SK-N-SH (cell line): ENCODE data around the gene ORC4. TPM values are rescaled to one million over a fixed set of nuclear protein-coding genes. Genes with fewer than 3 reads are reported as not detected.

Experiments used
- CTCF ChIA-PET: fragments of 300-600, 350-600 bp; formaldehyde crosslinking; extraction: SDS; loops from one replicate; lab custom pipeline; 2021; lab: Yijun Ruan, JAX
- POLR2A ChIA-PET: fragments of 350-600 bp; sonication (Branson Sonifier 250); formaldehyde crosslinking; extraction: SDS; loops from one replicate; lab custom pipeline; 2020; ENCODE audit warnings: antibody characterized with exemption, inconsistent platforms; lab: Yijun Ruan, JAX
- DNase-seq: peaks from one replicate; pipeline ENCODE4 v3.0.0; 2012
- H2AFZ ChIP-seq: fragments of 200-600 bp; sonication (generic); 2 replicates; pipeline ENCODE4 v1.8.1; 2016; ENCODE audit warnings: antibody characterized with exemption, mild to moderate bottlenecking, low read depth
- H3F3A ChIP-seq: fragments of 200-600 bp; sonication (generic); replicated peaks from 2 replicates; pipeline ENCODE3; 2016; ENCODE audit warnings: antibody characterized with exemption, mild to moderate bottlenecking; ENCODE audit not compliant: insufficient read depth
- H3K27ac ChIP-seq, 2 experiments: fragments of 200-500 bp in 1 of 2; fragments of 200-600 bp in 1 of 2; sonication (Bioruptor generic) in 1 of 2; sonication (generic), shearing (Covaris generic) in 1 of 2; 2 replicates each; pipeline versions ENCODE4 v1.5.1 to v1.6.1; 2014 to 2016; ENCODE audit warnings: low read depth in 2 of 2, inconsistent platforms in 1 of 2, low read length in 1 of 2, mild to moderate bottlenecking in 1 of 2, mixed read lengths in 1 of 2
- H3K27me3 ChIP-seq: fragments of 200-600 bp; sonication (generic), shearing (Covaris generic); 2 replicates; pipeline ENCODE4 v1.6.1; 2016; ENCODE audit warnings: mixed run types; ENCODE audit not compliant: insufficient read depth
- H3K36me3 ChIP-seq, 2 experiments: fragments of 200-500 bp in 1 of 2; fragments of 200-600 bp in 1 of 2; sonication (Bioruptor generic) in 1 of 2; sonication (generic) in 1 of 2; replicated peaks in 1 of 2; 2 replicates each; pipeline versions ENCODE3 to v1.5.1; 2014 to 2016; ENCODE audit warnings: low read length in 1 of 2, mild to moderate bottlenecking in 1 of 2; ENCODE audit not compliant: insufficient read depth in 2 of 2, control insufficient read depth in 1 of 2
- H3K4me1 ChIP-seq, 2 experiments: fragments of 200-500 bp in 1 of 2; fragments of 200-600 bp in 1 of 2; sonication (Bioruptor generic) in 1 of 2; sonication (generic), shearing (Covaris generic) in 1 of 2; 2 replicates each; pipeline versions ENCODE4 v1.5.1 to v1.6.1; 2014 to 2016; ENCODE audit warnings: low read depth in 1 of 2, low read length in 1 of 2, mixed run types in 1 of 2; ENCODE audit not compliant: insufficient read depth in 2 of 2, control insufficient read depth in 1 of 2
- H3K4me2 ChIP-seq: fragments of 200-600 bp; sonication (generic), shearing (Covaris generic); 2 replicates; pipeline ENCODE4 v1.6.1; 2017; ENCODE audit warnings: mixed run types
- H3K4me3 ChIP-seq, 2 experiments: fragments of 200-500 bp in 1 of 2; fragments of 200-600 bp in 1 of 2; sonication (Bioruptor generic) in 1 of 2; sonication (generic), shearing (Covaris generic) in 1 of 2; 2 replicates each; pipeline versions ENCODE4 v1.5.1 to v1.8.1; 2014 to 2016; ENCODE audit warnings: low read depth in 2 of 2, inconsistent platforms in 1 of 2, low read length in 1 of 2, mild to moderate bottlenecking in 1 of 2, mixed read lengths in 1 of 2, moderate library complexity in 1 of 2
- H3K79me2 ChIP-seq: fragments of 200-600 bp; sonication (generic); 2 replicates; pipeline ENCODE4 v1.8.1; 2017; ENCODE audit warnings: mild to moderate bottlenecking; ENCODE audit not compliant: insufficient read depth
- H3K9ac ChIP-seq: fragments of 200-600 bp; sonication (generic); 2 replicates; pipeline ENCODE4 v1.6.1; 2017; ENCODE audit warnings: mixed run types
- H3K9me2 ChIP-seq: fragments of 200-600 bp; sonication (generic); 2 replicates; pipeline ENCODE4 v1.6.1; 2017; ENCODE audit warnings: mixed run types
- H3K9me3 ChIP-seq: fragments of 200-600 bp; sonication (generic); 2 replicates; pipeline ENCODE4 v1.6.1; 2017; ENCODE audit warnings: mixed run types, mild to moderate bottlenecking, moderate library complexity
- H4K20me1 ChIP-seq: fragments of 200-600 bp; sonication (generic); 2 replicates; pipeline ENCODE4 v1.6.1; 2017; ENCODE audit warnings: mild to moderate bottlenecking, mixed run types; ENCODE audit not compliant: insufficient read depth
- CHD2 ChIP-seq: fragments of 150-350 bp; IDR thresholded peaks from 2 replicates; pipeline ENCODE4 v1.6.1; 2018; ENCODE audit warnings: low read length; ENCODE audit not compliant: partially characterized antibody
- ELF1 ChIP-seq: IDR thresholded peaks from 2 replicates; pipeline ENCODE4 v1.4.0; 2012
- EP300 ChIP-seq, 2 experiments: IDR thresholded peaks; 2 replicates each; pipeline versions ENCODE4 v1.4.0 to v1.6.1; 2012; ENCODE audit warnings: borderline replicate concordance in 1 of 2, low read depth in 1 of 2, low read length in 1 of 2
- EZH2phosphoT487 ChIP-seq: fragments of 200-600 bp; sonication (generic); IDR thresholded peaks from 2 replicates; pipeline ENCODE4 v1.6.1; 2017; ENCODE audit warnings: low read depth, mixed run types, mild to moderate bottlenecking, antibody characterized with exemption, moderate library complexity, borderline replicate concordance
- FOXJ3 ChIP-seq: sonication (generic); formaldehyde crosslinking; IDR thresholded peaks from 2 replicates; pipeline ENCODE4 v1.5.1; 2020; ENCODE audit warnings: mild to moderate bottlenecking, missing genetic modification reagents
- FOXM1 ChIP-seq: IDR thresholded peaks from 2 replicates; pipeline ENCODE4 v1.4.0; 2012; ENCODE audit warnings: low read depth, mild to moderate bottlenecking
- GABPA ChIP-seq: IDR thresholded peaks from 2 replicates; pipeline ENCODE4 v1.4.0; 2012; ENCODE audit warnings: low read depth, mild to moderate bottlenecking
- MEF2A ChIP-seq: IDR thresholded peaks from 2 replicates; pipeline ENCODE4 v1.4.0; 2012; ENCODE audit warnings: low read depth, borderline replicate concordance
- MXI1 ChIP-seq: IDR thresholded peaks from 2 replicates; pipeline ENCODE4 v1.6.1; 2012; ENCODE audit warnings: mild to moderate bottlenecking, low read depth, low read length, improper control_type of control experiment
- NRF1 ChIP-seq: IDR thresholded peaks from 2 replicates; pipeline ENCODE4 v1.6.1; 2012; ENCODE audit warnings: low read depth, mild to moderate bottlenecking, low read length
- POLR2AphosphoS5 ChIP-seq: IDR thresholded peaks from 2 replicates; pipeline ENCODE4 v1.6.1; 2012; ENCODE audit warnings: low read depth, low read length
- RAD21 ChIP-seq: IDR thresholded peaks from 2 replicates; pipeline ENCODE4 v1.6.1; 2012; ENCODE audit warnings: mild to moderate bottlenecking, low read length
- RCOR1 ChIP-seq: fragments of 150-350 bp; IDR thresholded peaks from 2 replicates; pipeline ENCODE4 v1.6.1; 2017; ENCODE audit warnings: antibody characterized with exemption, low read length
- SIN3A ChIP-seq: IDR thresholded peaks from 2 replicates; pipeline ENCODE4 v1.6.1; 2012; ENCODE audit warnings: low read depth, mild to moderate bottlenecking, low read length, moderate library complexity, borderline replicate concordance
- SMC3 ChIP-seq: IDR thresholded peaks from 2 replicates; pipeline ENCODE4 v1.6.1; 2012; ENCODE audit warnings: low read depth, low read length, improper control_type of control experiment
- TAF1 ChIP-seq: IDR thresholded peaks from 2 replicates; pipeline ENCODE4 v1.6.1; 2012; ENCODE audit warnings: low read depth, mild to moderate bottlenecking, low read length, moderate library complexity, borderline replicate concordance
- TCF12 ChIP-seq: IDR thresholded peaks from 2 replicates; pipeline ENCODE4 v1.4.0; 2012
- TEAD4 ChIP-seq: IDR thresholded peaks from 2 replicates; pipeline ENCODE4 v1.4.0; 2012; ENCODE audit warnings: mild to moderate bottlenecking, borderline replicate concordance; ENCODE audit not compliant: insufficient read depth
- YY1 ChIP-seq: IDR thresholded peaks from 2 replicates; pipeline ENCODE4 v1.4.0; 2012; ENCODE audit warnings: low read depth, mild to moderate bottlenecking
- WGBS: methylation state at CpG from one replicate; pipeline ENCODE4 v1.1.6; 2017; ENCODE audit warnings: low lambda C conversion rate; 5-methylcytosine and 5-hydroxymethylcytosine counted together
- polyA plus RNA-seq, 3 experiments: library from polyadenylated mRNA; depleted of rRNA; stranded (reverse); fragments of >200 nt; gene quantifications; 2 replicates each; pipeline ENCODE4 v1.2.3, GENCODE V29; 2012
- TF ChIP-seq, protein P1 (sequence below): IDR thresholded peaks from 2 replicates; pipeline ENCODE4; 2012
- TF ChIP-seq, protein P2 (sequence below): fragments of 150-350 bp; IDR thresholded peaks from 2 replicates; pipeline ENCODE4 v1.6.1; 2017; ENCODE audit warnings: antibody characterized with exemption, low read length, low read depth, borderline replicate concordance
- TF ChIP-seq, protein P3 (sequence below): fragments of 200-600 bp; sonication (generic); IDR thresholded peaks from 2 replicates; pipeline ENCODE4 v1.6.1; 2017; ENCODE audit warnings: antibody characterized with exemption, mild to moderate bottlenecking, moderate library complexity
- TF ChIP-seq, protein P4 (sequence below): fragments of 150-350 bp; IDR thresholded peaks from 2 replicates; pipeline ENCODE4 v1.6.1; 2016; ENCODE audit warnings: mild to moderate bottlenecking, low read depth, low read length
- TF ChIP-seq, protein P5 (sequence below): IDR thresholded peaks from 2 replicates; pipeline ENCODE4 v1.4.0; 2012; ENCODE audit warnings: low read depth
- TF ChIP-seq, protein P6 (sequence below): IDR thresholded peaks from 2 replicates; pipeline ENCODE4 v1.4.0; 2012; ENCODE audit warnings: low read depth, borderline replicate concordance

Gene ORC4
- polyA plus RNA-seq (2012; rRNA removed), result 15.2 and 22.0 TPM in 2 replicates
- polyA plus RNA-seq (2012; cell fraction: cytosol; rRNA removed), result 26.0 and 29.7 TPM in 2 replicates
- polyA plus RNA-seq (2012; cell fraction: nucleus; rRNA removed), result 7.9 and 19.1 TPM in 2 replicates

DNA sequence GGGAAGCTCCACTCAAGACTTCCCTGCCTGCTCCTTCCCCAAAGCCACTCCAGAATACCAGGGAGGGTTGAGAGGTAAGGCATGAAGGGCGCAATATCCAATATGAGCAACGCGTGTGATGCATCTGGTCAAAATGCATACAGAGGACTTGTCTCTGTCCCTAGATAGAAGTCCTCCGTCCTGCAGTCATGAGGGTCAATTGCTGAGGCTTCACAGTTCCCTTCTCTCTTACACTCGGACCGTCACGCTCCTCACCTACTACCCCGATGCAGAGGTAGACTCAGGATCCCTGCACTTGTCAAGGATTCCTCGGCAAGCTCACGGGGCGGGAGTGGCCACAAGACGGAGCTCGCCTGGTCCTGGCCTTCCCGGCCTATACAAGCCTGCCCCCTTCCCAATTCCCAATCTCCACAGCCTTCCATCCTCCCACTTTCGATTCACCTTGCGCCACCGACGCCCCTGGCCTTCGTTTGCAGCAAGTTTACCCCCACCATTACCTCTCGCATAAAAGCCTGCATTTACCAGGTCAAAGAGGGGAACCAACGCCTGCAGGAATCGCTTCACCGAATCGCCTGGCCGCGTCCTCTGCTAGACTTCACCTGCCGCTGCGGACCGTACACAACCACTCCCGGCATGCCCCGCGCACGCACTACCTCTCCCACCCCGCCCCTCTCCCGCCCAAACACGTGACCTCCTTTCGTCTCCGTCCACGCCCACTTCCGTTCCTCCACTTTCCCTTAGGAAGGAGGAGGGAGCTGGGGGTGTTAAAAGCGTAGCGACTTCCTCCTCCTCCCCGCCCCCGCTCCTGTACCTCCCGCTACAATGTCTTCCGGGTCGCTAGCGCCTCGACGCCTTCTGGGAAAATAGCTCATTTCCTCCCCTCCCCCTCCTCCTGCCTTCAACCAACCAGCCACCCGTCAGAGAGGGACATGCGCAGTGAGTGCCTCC is at the start of gene ORC4:
ORC4 (minus strand) TSS at position 627 of the 948 bp plus-strand sequence. CDS start 44,779 bp downstream, outside the sequence.
- H3K79me2 ChIP-seq, result peaks cover 92% of the 10 kb centered on the region
- peak within 1 kb of the TSS; percentile 83 for H2AFZ ChIP-seq
- peaks cover 6 to 14% of the 10 kb centered on the region in 2 experiments; a peak in 2 of 4 replicates for H3K4me1 ChIP-seq
- TF ChIP-seq, protein P1, sequence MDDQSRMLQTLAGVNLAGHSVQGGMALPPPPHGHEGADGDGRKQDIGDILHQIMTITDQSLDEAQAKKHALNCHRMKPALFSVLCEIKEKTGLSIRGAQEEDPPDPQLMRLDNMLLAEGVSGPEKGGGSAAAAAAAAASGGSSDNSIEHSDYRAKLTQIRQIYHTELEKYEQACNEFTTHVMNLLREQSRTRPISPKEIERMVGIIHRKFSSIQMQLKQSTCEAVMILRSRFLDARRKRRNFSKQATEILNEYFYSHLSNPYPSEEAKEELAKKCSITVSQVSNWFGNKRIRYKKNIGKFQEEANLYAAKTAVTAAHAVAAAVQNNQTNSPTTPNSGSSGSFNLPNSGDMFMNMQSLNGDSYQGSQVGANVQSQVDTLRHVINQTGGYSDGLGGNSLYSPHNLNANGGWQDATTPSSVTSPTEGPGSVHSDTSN, result peak; percentile 36
- TF ChIP-seq POLR2AphosphoS5 (peak; percentile 76), FOXM1 (no peak), YY1 (no peak), MXI1 (peak; percentile 82), MEF2A (no peak), SIN3A (peak; percentile 61; the same call in 1 of the 2 replicates), RCOR1 (no peak), GABPA (peak; percentile 93), NRF1 (peak; percentile 76), RAD21 (peak; percentile 49), TAF1 (peak; percentile 46; the same call in 1 of the 2 replicates), EP300 (IDR thresholded peaks at IDR 0.05; ENCODE audit: borderline replicate concordance in 1 of 2, low read depth in 1 of 2, low read length in 1 of 2) (peak in 1 of 2 experiments; percentile 50; a peak in 2 of 4 replicates), TEAD4 (no peak), FOXJ3 (CRISPR knock-in tag) (no peak), EZH2phosphoT487 (no peak), SMC3 (peak; percentile 49), CHD2 (peak; percentile 98), TCF12 (peak; percentile 62), ELF1 (peak; percentile 91)
- TF ChIP-seq, protein P2, sequence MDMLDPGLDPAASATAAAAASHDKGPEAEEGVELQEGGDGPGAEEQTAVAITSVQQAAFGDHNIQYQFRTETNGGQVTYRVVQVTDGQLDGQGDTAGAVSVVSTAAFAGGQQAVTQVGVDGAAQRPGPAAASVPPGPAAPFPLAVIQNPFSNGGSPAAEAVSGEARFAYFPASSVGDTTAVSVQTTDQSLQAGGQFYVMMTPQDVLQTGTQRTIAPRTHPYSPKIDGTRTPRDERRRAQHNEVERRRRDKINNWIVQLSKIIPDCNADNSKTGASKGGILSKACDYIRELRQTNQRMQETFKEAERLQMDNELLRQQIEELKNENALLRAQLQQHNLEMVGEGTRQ, result peak; percentile 64
- TF ChIP-seq, protein P3, sequence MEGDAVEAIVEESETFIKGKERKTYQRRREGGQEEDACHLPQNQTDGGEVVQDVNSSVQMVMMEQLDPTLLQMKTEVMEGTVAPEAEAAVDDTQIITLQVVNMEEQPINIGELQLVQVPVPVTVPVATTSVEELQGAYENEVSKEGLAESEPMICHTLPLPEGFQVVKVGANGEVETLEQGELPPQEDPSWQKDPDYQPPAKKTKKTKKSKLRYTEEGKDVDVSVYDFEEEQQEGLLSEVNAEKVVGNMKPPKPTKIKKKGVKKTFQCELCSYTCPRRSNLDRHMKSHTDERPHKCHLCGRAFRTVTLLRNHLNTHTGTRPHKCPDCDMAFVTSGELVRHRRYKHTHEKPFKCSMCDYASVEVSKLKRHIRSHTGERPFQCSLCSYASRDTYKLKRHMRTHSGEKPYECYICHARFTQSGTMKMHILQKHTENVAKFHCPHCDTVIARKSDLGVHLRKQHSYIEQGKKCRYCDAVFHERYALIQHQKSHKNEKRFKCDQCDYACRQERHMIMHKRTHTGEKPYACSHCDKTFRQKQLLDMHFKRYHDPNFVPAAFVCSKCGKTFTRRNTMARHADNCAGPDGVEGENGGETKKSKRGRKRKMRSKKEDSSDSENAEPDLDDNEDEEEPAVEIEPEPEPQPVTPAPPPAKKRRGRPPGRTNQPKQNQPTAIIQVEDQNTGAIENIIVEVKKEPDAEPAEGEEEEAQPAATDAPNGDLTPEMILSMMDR, result peak; percentile 60
- TF ChIP-seq, protein P4, sequence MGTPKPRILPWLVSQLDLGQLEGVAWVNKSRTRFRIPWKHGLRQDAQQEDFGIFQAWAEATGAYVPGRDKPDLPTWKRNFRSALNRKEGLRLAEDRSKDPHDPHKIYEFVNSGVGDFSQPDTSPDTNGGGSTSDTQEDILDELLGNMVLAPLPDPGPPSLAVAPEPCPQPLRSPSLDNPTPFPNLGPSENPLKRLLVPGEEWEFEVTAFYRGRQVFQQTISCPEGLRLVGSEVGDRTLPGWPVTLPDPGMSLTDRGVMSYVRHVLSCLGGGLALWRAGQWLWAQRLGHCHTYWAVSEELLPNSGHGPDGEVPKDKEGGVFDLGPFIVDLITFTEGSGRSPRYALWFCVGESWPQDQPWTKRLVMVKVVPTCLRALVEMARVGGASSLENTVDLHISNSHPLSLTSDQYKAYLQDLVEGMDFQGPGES, result no peak
- TF ChIP-seq, protein P5, sequence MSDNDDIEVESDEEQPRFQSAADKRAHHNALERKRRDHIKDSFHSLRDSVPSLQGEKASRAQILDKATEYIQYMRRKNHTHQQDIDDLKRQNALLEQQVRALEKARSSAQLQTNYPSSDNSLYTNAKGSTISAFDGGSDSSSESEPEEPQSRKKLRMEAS, result peak; percentile 66
- TF ChIP-seq, protein P6, sequence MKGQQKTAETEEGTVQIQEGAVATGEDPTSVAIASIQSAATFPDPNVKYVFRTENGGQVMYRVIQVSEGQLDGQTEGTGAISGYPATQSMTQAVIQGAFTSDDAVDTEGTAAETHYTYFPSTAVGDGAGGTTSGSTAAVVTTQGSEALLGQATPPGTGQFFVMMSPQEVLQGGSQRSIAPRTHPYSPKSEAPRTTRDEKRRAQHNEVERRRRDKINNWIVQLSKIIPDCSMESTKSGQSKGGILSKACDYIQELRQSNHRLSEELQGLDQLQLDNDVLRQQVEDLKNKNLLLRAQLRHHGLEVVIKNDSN, result peak; percentile 94
- 1% methylated on average over 48 of the region's 52 CpGs for WGBS
- H3K27ac ChIP-seq, result peak within 1 kb of the TSS; percentile 90 to 91
- DNase-seq, result peak; percentile 84
- H3K9ac ChIP-seq, result peak within 1 kb of the TSS; percentile 86
- H3F3A ChIP-seq, result peaks cover 8% of the 10 kb centered on the region
- H3K9me2 ChIP-seq, result no peaks in the 10 kb centered on the region
- peaks cover 14% of the 10 kb centered on the region; the same call in 1 of the 2 replicates for H4K20me1 ChIP-seq
- ChIA-PET POLR2A (interaction anchor here (0.6 to 1.2 kb wide), 6 partner anchors 10 to 949 kb away, joined by 3 to 6 read pairs (median 3); no protein-coding TSS in a partner anchor), CTCF (interaction anchor here (0.8 to 5.2 kb wide), 14 partner anchors 8 to 970 kb away, joined by 3 to 23 read pairs (median 3); no protein-coding TSS in a partner anchor)
- H3K36me3 ChIP-seq, result peaks cover 0 to 4% of the 10 kb centered on the region in 2 experiments
- no peaks in the 10 kb centered on the region for H3K9me3 ChIP-seq
- H3K4me3 ChIP-seq, result peak within 1 kb of the TSS; percentile 86 to 94
- no peaks in the 10 kb centered on the region for H3K27me3 ChIP-seq
- H3K4me2 ChIP-seq, result peak within 1 kb of the TSS; percentile 85
